Fibroblast of lung (primary cell): ENCODE data around the gene KLK14.

Source experiments
- CTCF ChIP-seq, 2 donors: IDR thresholded peaks in 1 of 2; conservative IDR thresholded peaks in 1 of 2; 1 replicate in 1 of 2; 2 replicates in 1 of 2; pipeline ENCODE4 v1.5.1; 2011 to 2012; ENCODE audit warnings: low read length in 2 of 2, control low read depth in 1 of 2, inconsistent platforms in 1 of 2, low read depth in 1 of 2, mild to moderate bottlenecking in 1 of 2
- EZH2 ChIP-seq: IDR thresholded peaks from 2 replicates; pipeline ENCODE4 v1.5.1; 2012; ENCODE audit warnings: low read length, control low read depth, mild to moderate bottlenecking; ENCODE audit errors: missing control alignments

GRCh38 chr19:51093101-51093500 is 10.4 kb upstream of the KLK14 start:
- TF ChIP-seq CTCF (conservative IDR thresholded peaks at IDR 0.05 in 1 of 2, IDR thresholded peaks at IDR 0.05 in 1 of 2; ENCODE audit: low read depth in 1 of 2, low read length in 2 of 2), result no peak
- no peak for TF ChIP-seq EZH2
